Activated CD4-positive, alpha-beta T cell treated with anti-CD3 and anti-CD28 coated beads for 36 hours (primary cell): ENCODE measurements around the gene C2orf78. TPM values are rescaled to one million over a fixed set of nuclear protein-coding genes. Genes with fewer than 3 reads are reported as not detected.

Experiments used
- ATAC-seq: fragments of 200-7000 bp; cut with Tn5 transposase; one replicate; pipeline ENCODE4 v1.10.0; 2021; ENCODE audit warnings: mild to moderate bottlenecking, moderate library complexity
- CTCF ChIA-PET: fragments of 350-600 bp; sonication (Branson Sonifier 250); formaldehyde crosslinking; loops from one replicate; lab custom pipeline; 2021; ENCODE audit warnings: antibody characterized with exemption; lab: Charles Lee
- POLR2A ChIA-PET: fragments of 350-600 bp; sonication (Branson Sonifier 250); formaldehyde crosslinking; loops from one replicate; lab custom pipeline; 2021; ENCODE audit warnings: antibody characterized with exemption, inconsistent platforms; lab: Charles Lee
- DNase-seq: peaks from one replicate; pipeline ENCODE4 v3.0.0-alpha.2; 2020
- H3K27ac Mint-ChIP-seq: one replicate; pipeline ENCODE4 v1.8.0; 2021; ENCODE audit warnings: mixed read lengths
- H3K27me3 Mint-ChIP-seq: one replicate; pipeline ENCODE4 v1.8.0; 2021; ENCODE audit warnings: mixed read lengths
- H3K36me3 Mint-ChIP-seq: one replicate; pipeline ENCODE4 v1.8.0; 2021; ENCODE audit warnings: low read depth, mixed read lengths
- H3K4me1 Mint-ChIP-seq: one replicate; pipeline ENCODE4 v1.8.0; 2021; ENCODE audit warnings: mixed read lengths
- H3K4me3 Mint-ChIP-seq: one replicate; pipeline ENCODE4 v1.8.0; 2021; ENCODE audit warnings: mild to moderate bottlenecking, moderate library complexity, mixed read lengths
- H3K9me3 Mint-ChIP-seq: one replicate; pipeline ENCODE4 v1.8.0; 2021; ENCODE audit warnings: low read depth, mixed read lengths
- intact Hi-C, 2 experiments: fragments of 100-400 bp; cut with DNase I in 1 of 2; cut with micrococcal nuclease in 1 of 2; formaldehyde crosslinking; loops; one replicate each; pipeline versions ENCODE4 v1.14.2 to v1.15.1; 2022 to 2024; cut with DNase I, micrococcal nuclease
- total RNA-seq, 2 experiments: library from RNA; stranded (reverse); gene quantifications; one replicate each; pipeline ENCODE4 v1.2.3, GENCODE V29; 2021

The C2orf78 gene
- total RNA-seq, 2 experiments from 2014 or later: not detected

- POLR2A ChIA-PET: no interaction called here
- no peak for ATAC-seq
Measured at GRCh38 chr2:73837847-73838585, 54.0 kb downstream of the C2orf78 start.

DNA sequence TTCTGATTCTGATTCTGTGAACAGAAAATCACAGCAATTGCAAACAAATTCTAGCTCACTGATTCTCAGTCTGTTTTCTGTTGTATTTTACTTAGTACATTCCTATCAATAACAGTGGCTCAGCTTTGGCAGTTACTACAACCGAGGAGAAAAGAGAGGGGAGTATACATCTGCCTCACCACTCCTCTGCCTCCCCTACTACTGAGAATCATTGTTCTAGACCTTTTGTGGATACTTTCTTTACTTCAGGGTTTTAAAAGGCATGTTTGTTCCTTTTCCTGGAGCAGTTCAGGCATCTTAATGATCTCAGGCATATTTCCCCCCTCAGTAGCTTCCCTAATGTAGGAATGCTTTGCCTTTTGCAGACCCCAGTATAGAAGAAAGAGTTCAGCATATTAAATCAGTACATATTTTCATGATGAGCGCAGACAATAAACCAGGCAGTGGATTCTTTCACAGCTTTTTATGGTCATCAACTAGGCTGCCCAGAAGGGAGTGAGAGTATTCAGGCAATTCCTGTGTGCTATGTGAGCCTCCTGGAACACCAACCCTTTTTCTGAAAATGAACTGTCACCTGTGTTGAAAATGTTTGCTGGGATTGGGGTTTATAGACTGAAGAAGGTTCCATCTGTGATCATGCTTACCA is 55.0 kb downstream of the C2orf78 start:
- Mint-ChIP-seq H3K9me3 (no peaks in the 10 kb centered on the region), H3K27ac (no peak overlapping the region), H3K4me3 (no peak overlapping the region), H3K36me3 (peaks cover 44% of the 10 kb centered on the region), H3K27me3 (no peaks in the 10 kb centered on the region), H3K4me1 (peaks cover 27% of the 10 kb centered on the region)
- ChIA-PET POLR2A (interaction anchor here (0.7 kb wide), 1 partner anchor 58 kb away, joined by 4 read pairs; no protein-coding TSS in a partner anchor), CTCF (interaction anchor here (0.5 to 2.0 kb wide), 7 partner anchors 8 to 388 kb away, joined by 3 to 6 read pairs (median 3); partner anchors contain the start of gene STAMBP)
- intact Hi-C loops: no loop called here
- DNase-seq (no peak), ATAC-seq (no peak)

More at GRCh38 chr2:73837847-73838585, 54.0 kb downstream of the C2orf78 start:
- CTCF ChIA-PET: interaction anchor here (0.7 to 2.0 kb wide), 5 partner anchors 10 to 83 kb away, joined by 3 to 6 read pairs (median 4); partner anchors contain the start of gene STAMBP
- H3K27me3 Mint-ChIP-seq: no peaks in the 10 kb centered on the region
- no peak overlapping the region for H3K4me3 Mint-ChIP-seq
- H3K36me3 Mint-ChIP-seq: peaks cover 49% of the 10 kb centered on the region
- intact Hi-C loops: no loop called here
- H3K27ac Mint-ChIP-seq: peak overlapping the region; percentile 19
- peaks cover 29% of the 10 kb centered on the region for H3K4me1 Mint-ChIP-seq
- DNase-seq: no peak
- no peaks in the 10 kb centered on the region for H3K9me3 Mint-ChIP-seq

GRCh38 chr2:73839653-73840411 is 55.8 kb downstream of the C2orf78 start:
- DNase-seq: no peak
- intact Hi-C loops: no loop called here
- ATAC-seq: no peak
- Mint-ChIP-seq H3K4me1 (peaks cover 27% of the 10 kb centered on the region), H3K27ac (no peak overlapping the region), H3K9me3 (no peaks in the 10 kb centered on the region), H3K36me3 (peaks cover 48% of the 10 kb centered on the region), H3K27me3 (no peaks in the 10 kb centered on the region), H3K4me3 (no peak overlapping the region)
- POLR2A ChIA-PET: interaction anchor here (0.7 kb wide), 1 partner anchor 58 kb away, joined by 4 read pairs; no protein-coding TSS in a partner anchor
- CTCF ChIA-PET: interaction anchor here (0.5 to 2.0 kb wide), 5 partner anchors 7 to 388 kb away, joined by 3 to 6 read pairs (median 3); no protein-coding TSS in a partner anchor

GRCh38 chr2:73841912-73842738 is 58.1 kb downstream of the C2orf78 start:
- intact Hi-C loops: no loop called here
- Mint-ChIP-seq H3K27me3 (no peaks in the 10 kb centered on the region), H3K4me3 (no peak overlapping the region), H3K36me3 (peaks cover 54% of the 10 kb centered on the region), H3K27ac (no peak overlapping the region), H3K9me3 (no peaks in the 10 kb centered on the region), H3K4me1 (peaks cover 27% of the 10 kb centered on the region)
- DNase-seq (no peak), ATAC-seq (no peak)
- ChIA-PET POLR2A (no interaction called here), CTCF (interaction anchor here (0.6 to 0.9 kb wide), 3 partner anchors 13 to 50 kb away, joined by 3 to 4 read pairs (median 3); partner anchors contain the start of gene ACTG2)

GRCh38 chr2:73842739-73843019 is 58.7 kb downstream of the C2orf78 start:
- ChIA-PET CTCF (interaction anchor here (0.6 kb wide), 1 partner anchor 50 kb away, joined by 3 read pairs; the partner anchor contains the start of gene ACTG2), POLR2A (no interaction called here)

GRCh38 chr2:73844087-73844486 is 60.1 kb downstream of the C2orf78 start:
- POLR2A ChIA-PET: interaction anchor here (0.7 kb wide), 1 partner anchor 151 kb away, joined by 3 read pairs; no protein-coding TSS in a partner anchor
- CTCF ChIA-PET: interaction anchor here (0.7 to 1.5 kb wide), 2 partner anchors 10 to 15 kb away, joined by 3 to 4 read pairs; no protein-coding TSS in a partner anchor
- intact Hi-C loops: no loop called here
- DNase-seq: no peak
- Mint-ChIP-seq H3K4me1 (peaks cover 17% of the 10 kb centered on the region), H3K9me3 (no peaks in the 10 kb centered on the region), H3K27me3 (no peaks in the 10 kb centered on the region), H3K4me3 (no peak overlapping the region), H3K27ac (peak overlapping the region; percentile 1), H3K36me3 (peaks cover 60% of the 10 kb centered on the region)
- no peak for ATAC-seq

More at GRCh38 chr2:73842739-73843019, 58.7 kb downstream of the C2orf78 start:
- H3K4me1 Mint-ChIP-seq: peaks cover 26% of the 10 kb centered on the region
- intact Hi-C loops: no loop called here
- no peak for ATAC-seq
- H3K27me3 Mint-ChIP-seq: no peaks in the 10 kb centered on the region
- peaks cover 56% of the 10 kb centered on the region for H3K36me3 Mint-ChIP-seq
- H3K27ac Mint-ChIP-seq: no peak overlapping the region
- H3K9me3 Mint-ChIP-seq: no peaks in the 10 kb centered on the region
- DNase-seq: no peak
- H3K4me3 Mint-ChIP-seq: no peak overlapping the region

- H3K36me3 Mint-ChIP-seq: peaks cover 54% of the 10 kb centered on the region
- POLR2A ChIA-PET: no interaction called here
Measured at GRCh38 chr2:73850009-73850408, 66.0 kb downstream of the C2orf78 start.

DNA sequence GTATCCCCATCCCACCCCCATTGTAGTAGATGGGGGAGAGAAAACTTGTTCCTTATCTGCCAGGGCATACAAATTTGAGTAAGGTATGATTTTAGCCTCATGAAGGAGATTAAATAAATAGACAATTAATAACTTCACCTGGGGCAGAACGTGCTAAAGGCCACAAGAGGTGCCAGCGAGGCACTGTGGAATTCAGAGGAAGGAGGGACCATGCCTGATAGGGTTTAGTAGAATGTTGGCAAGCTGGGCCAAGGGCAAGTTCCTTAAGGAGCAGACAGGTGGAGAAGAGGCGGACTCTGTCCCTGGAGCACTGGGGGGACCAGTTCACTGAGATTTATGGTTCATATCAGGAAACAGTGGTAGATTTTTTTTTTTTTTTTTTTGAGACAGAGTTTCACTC is 67.3 kb downstream of the C2orf78 start:
- peak; percentile 40 for ATAC-seq
- Mint-ChIP-seq H3K4me1 (peaks cover 7% of the 10 kb centered on the region), H3K9me3 (no peaks in the 10 kb centered on the region), H3K4me3 (no peak overlapping the region), H3K36me3 (peaks cover 57% of the 10 kb centered on the region), H3K27me3 (no peaks in the 10 kb centered on the region), H3K27ac (peak overlapping the region; percentile 72)
- ChIA-PET CTCF (interaction anchor here (0.6 to 1.5 kb wide), 4 partner anchors 17 to 296 kb away, joined by 3 to 5 read pairs (median 4); no protein-coding TSS in a partner anchor), POLR2A (no interaction called here)
- no peak for DNase-seq
- intact Hi-C loops: loop anchor here in 1 of 2 experiments (10.0 kb wide), 1 partner anchor 134 kb away; the partner anchor contains the start of gene TET3

More at GRCh38 chr2:73850009-73850408, 66.0 kb downstream of the C2orf78 start:
- intact Hi-C loops: loop anchor here in 1 of 2 experiments (10.0 kb wide), 1 partner anchor 135 kb away; the partner anchor contains the start of gene TET3
- DNase-seq (no peak), ATAC-seq (no peak)
- no peaks in the 10 kb centered on the region for H3K4me1 Mint-ChIP-seq
- CTCF ChIA-PET: no interaction called here
- no peak overlapping the region for H3K4me3 Mint-ChIP-seq
- no peaks in the 10 kb centered on the region for H3K27me3 Mint-ChIP-seq
- H3K27ac Mint-ChIP-seq: no peak overlapping the region
- H3K9me3 Mint-ChIP-seq: no peaks in the 10 kb centered on the region

DNA sequence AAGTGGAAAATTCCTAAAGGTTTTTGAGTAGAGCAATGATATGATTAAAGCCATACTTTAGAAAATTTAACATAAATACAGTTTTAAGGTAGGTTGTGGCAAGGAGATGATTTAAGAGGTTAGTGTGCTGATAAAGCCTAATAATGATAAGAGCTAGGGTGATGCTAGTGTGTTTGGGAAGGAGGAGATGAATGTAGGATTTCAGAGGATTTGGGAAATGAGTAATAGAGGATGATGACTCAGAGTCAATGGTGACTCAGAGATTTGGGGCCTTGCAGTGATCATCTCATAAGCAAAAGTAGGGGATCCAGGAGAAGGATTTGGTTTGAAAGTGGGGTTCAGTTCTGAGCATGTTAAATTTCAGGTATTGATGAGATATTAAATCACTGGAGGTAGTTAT is 68.0 kb downstream of the C2orf78 start:
- H3K27ac Mint-ChIP-seq: no peak overlapping the region
- intact Hi-C loops: loop anchor here (2.0 to 10.0 kb wide), 2 partner anchors 75 to 133 kb away; partner anchors contain the start of genes DGUOK (in 1 of the 2) and TET3 (in 1 of the 2)
- peak; percentile 83 for ATAC-seq
- peaks cover 8% of the 10 kb centered on the region for H3K4me1 Mint-ChIP-seq
- peaks cover 58% of the 10 kb centered on the region for H3K36me3 Mint-ChIP-seq
- CTCF ChIA-PET: interaction anchor here (0.7 to 0.8 kb wide), 2 partner anchors 18 to 58 kb away, joined by 3 to 4 read pairs; no protein-coding TSS in a partner anchor
- no peak for DNase-seq
- H3K9me3 Mint-ChIP-seq: no peaks in the 10 kb centered on the region
- H3K4me3 Mint-ChIP-seq: no peak overlapping the region
- no peaks in the 10 kb centered on the region for H3K27me3 Mint-ChIP-seq
- POLR2A ChIA-PET: no interaction called here

DNA sequence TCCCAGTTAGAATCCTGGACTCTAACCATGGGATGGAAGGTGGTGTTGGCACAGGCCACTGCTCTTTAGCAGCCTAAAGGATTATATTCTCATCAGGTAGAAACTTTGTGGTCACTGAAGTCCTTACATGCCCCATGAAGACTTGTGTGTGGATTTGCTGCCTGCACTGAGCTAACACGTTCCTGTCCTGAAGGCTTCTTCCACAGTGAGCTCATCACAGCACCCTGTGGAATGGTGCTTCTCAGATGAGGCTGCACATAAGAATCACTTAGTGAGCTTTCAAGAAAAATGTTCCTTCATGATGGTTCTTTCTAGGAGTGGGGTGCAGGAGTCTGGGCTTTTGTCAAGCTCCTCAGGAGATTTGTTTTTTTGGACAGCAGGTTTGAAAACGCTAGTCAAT is 71.5 kb downstream of the C2orf78 start:
- Mint-ChIP-seq H3K4me3 (no peak overlapping the region), H3K27ac (no peak overlapping the region), H3K36me3 (peaks cover 52% of the 10 kb centered on the region), H3K9me3 (no peaks in the 10 kb centered on the region), H3K27me3 (no peaks in the 10 kb centered on the region), H3K4me1 (peaks cover 28% of the 10 kb centered on the region)
- intact Hi-C loops: loop anchor here in 1 of 2 experiments (5.0 to 10.0 kb wide), 2 partner anchors 42 to 129 kb away; partner anchors contain the start of gene TET3
- ChIA-PET CTCF (interaction anchor here (0.6 to 1.0 kb wide), 2 partner anchors 10 to 14 kb away, joined by 3 read pairs; no protein-coding TSS in a partner anchor), POLR2A (no interaction called here)
- ATAC-seq (no peak), DNase-seq (no peak)
